ENCODE measurements around the gene CLEC5A. TPM values are rescaled to one million over a fixed set of nuclear protein-coding genes. Genes with fewer than 3 reads are reported as not detected.

Gene CLEC5A
- total and polyA plus RNA-seq, 2 experiments from 2014 or later = not detected

GRCh38 chr7:141952461-141952860 lies 5.7 kb upstream of the CLEC5A start:
- no peak for DNase-seq (ENCODE audit: low spot score)
- Histone ChIP-seq H2AFZ (no peak overlapping the region), H3K9me2 (replicated peaks; ENCODE audit: insufficient read depth) (no peaks in the 10 kb centered on the region), H3K27me3 (no peaks in the 10 kb centered on the region), H3K36me3 (replicated peaks; ENCODE audit: insufficient read depth, low read depth) (no peaks in the 10 kb centered on the region), H3K4me1 (ENCODE audit: insufficient read depth) (no peaks in the 10 kb centered on the region), H3K4me3 (no peak overlapping the region), H4K20me1 (ENCODE audit: insufficient read depth, poor library complexity, severe bottlenecking) (no peaks in the 10 kb centered on the region), H3K79me2 (no peaks in the 10 kb centered on the region), H3K4me2 (no peak overlapping the region), H3K9me3 (ENCODE audit: low read depth) (no peaks in the 10 kb centered on the region), H3K27ac (no peak overlapping the region)
- TF ChIP-seq EZH2 (IDR thresholded peaks at IDR 0.05; ENCODE audit: borderline replicate concordance) = no peak
- no peak for TF ChIP-seq EZH2phosphoT487 (IDR thresholded peaks at IDR 0.05; ENCODE audit: low read depth, severe bottlenecking, unreplicated experiment)
- TF ChIP-seq, protein P1, sequence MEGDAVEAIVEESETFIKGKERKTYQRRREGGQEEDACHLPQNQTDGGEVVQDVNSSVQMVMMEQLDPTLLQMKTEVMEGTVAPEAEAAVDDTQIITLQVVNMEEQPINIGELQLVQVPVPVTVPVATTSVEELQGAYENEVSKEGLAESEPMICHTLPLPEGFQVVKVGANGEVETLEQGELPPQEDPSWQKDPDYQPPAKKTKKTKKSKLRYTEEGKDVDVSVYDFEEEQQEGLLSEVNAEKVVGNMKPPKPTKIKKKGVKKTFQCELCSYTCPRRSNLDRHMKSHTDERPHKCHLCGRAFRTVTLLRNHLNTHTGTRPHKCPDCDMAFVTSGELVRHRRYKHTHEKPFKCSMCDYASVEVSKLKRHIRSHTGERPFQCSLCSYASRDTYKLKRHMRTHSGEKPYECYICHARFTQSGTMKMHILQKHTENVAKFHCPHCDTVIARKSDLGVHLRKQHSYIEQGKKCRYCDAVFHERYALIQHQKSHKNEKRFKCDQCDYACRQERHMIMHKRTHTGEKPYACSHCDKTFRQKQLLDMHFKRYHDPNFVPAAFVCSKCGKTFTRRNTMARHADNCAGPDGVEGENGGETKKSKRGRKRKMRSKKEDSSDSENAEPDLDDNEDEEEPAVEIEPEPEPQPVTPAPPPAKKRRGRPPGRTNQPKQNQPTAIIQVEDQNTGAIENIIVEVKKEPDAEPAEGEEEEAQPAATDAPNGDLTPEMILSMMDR (IDR thresholded peaks at IDR 0.05; ENCODE audit: poor library complexity) = no peak
- 93% methylated on average over 1 of the region's 1 CpG for WGBS (ENCODE audit: low lambda C conversion rate, missing lambda C conversion rate)

GRCh38 chr7:141950806-141951205 lies 4.0 kb upstream of the CLEC5A start:
- H3K9me2 ChIP-seq (replicated peaks; ENCODE audit: insufficient read depth) = no peaks in the 10 kb centered on the region
- H2AFZ ChIP-seq = no peak overlapping the region
- no peak overlapping the region for H3K27ac ChIP-seq
- WGBS (ENCODE audit: low lambda C conversion rate, missing lambda C conversion rate) = 100% methylated on average over 1 of the region's 1 CpG
- no peaks in the 10 kb centered on the region for H3K27me3 ChIP-seq
- no peak overlapping the region for H3K4me3 ChIP-seq
- H3K4me1 ChIP-seq (ENCODE audit: insufficient read depth) = no peaks in the 10 kb centered on the region
- H3K36me3 ChIP-seq (replicated peaks; ENCODE audit: insufficient read depth, low read depth) = no peaks in the 10 kb centered on the region
- H3K4me2 ChIP-seq = no peak overlapping the region
- TF ChIP-seq, protein P1 (IDR thresholded peaks at IDR 0.05; ENCODE audit: poor library complexity) = no peak
- TF ChIP-seq EZH2phosphoT487 (IDR thresholded peaks at IDR 0.05; ENCODE audit: low read depth, severe bottlenecking, unreplicated experiment) = no peak
- TF ChIP-seq EZH2 (IDR thresholded peaks at IDR 0.05; ENCODE audit: borderline replicate concordance) = no peak
- H3K9me3 ChIP-seq (ENCODE audit: low read depth) = no peaks in the 10 kb centered on the region
- H4K20me1 ChIP-seq (ENCODE audit: insufficient read depth, poor library complexity, severe bottlenecking) = no peaks in the 10 kb centered on the region
- no peak for DNase-seq (ENCODE audit: low spot score)
- H3K79me2 ChIP-seq = no peaks in the 10 kb centered on the region

DNA sequence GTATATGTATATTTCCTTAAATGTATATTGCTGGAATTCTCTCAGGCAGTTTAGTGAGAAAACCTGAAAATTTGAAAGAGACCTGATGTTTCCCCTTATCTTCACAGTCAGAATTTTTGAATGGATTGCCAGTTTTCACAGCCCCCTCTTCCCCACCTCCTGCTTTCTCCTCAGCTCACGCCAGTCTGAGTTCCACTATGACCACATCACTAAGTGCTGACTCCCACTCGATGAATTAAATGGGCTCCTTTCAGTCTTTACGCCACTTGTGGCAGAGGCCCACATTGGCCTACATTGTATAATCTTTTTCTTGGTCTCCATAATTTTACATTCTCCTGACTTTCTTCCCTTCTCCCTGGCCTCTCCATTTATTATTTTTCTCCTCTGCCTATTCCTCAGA lies 3.1 kb upstream of the CLEC5A start:
- Histone ChIP-seq H3K4me3 (no peak overlapping the region), H4K20me1 (ENCODE audit: insufficient read depth, poor library complexity, severe bottlenecking) (no peaks in the 10 kb centered on the region), H3K27me3 (no peaks in the 10 kb centered on the region), H3K36me3 (replicated peaks; ENCODE audit: insufficient read depth, low read depth) (no peaks in the 10 kb centered on the region), H3K79me2 (no peaks in the 10 kb centered on the region), H3K9me3 (ENCODE audit: low read depth) (no peaks in the 10 kb centered on the region), H3K9me2 (replicated peaks; ENCODE audit: insufficient read depth) (no peaks in the 10 kb centered on the region), H3K27ac (no peak overlapping the region), H3K4me1 (ENCODE audit: insufficient read depth) (no peaks in the 10 kb centered on the region), H3K4me2 (no peak overlapping the region), H2AFZ (no peak overlapping the region)
- no peak for TF ChIP-seq EZH2 (IDR thresholded peaks at IDR 0.05; ENCODE audit: borderline replicate concordance)
- TF ChIP-seq, protein P1 (IDR thresholded peaks at IDR 0.05; ENCODE audit: poor library complexity) = no peak
- TF ChIP-seq EZH2phosphoT487 (IDR thresholded peaks at IDR 0.05; ENCODE audit: low read depth, severe bottlenecking, unreplicated experiment) = no peak
- WGBS (ENCODE audit: low lambda C conversion rate, missing lambda C conversion rate) = 83% methylated on average over 3 of the region's 3 CpGs
- no peak for DNase-seq (ENCODE audit: low spot score)

- no peaks in the 10 kb centered on the region for H3K27me3 ChIP-seq
- no peak overlapping the region for H3K4me2 ChIP-seq
- no peaks in the 10 kb centered on the region for H3K36me3 ChIP-seq (replicated peaks; ENCODE audit: insufficient read depth, low read depth)
- H3K4me3 ChIP-seq = no peak overlapping the region
- no peak for DNase-seq (ENCODE audit: low spot score)
- H3K79me2 ChIP-seq = no peaks in the 10 kb centered on the region
- no peaks in the 10 kb centered on the region for H3K4me1 ChIP-seq (ENCODE audit: insufficient read depth)
- TF ChIP-seq EZH2 (IDR thresholded peaks at IDR 0.05; ENCODE audit: borderline replicate concordance) (no peak), EZH2phosphoT487 (IDR thresholded peaks at IDR 0.05; ENCODE audit: low read depth, severe bottlenecking, unreplicated experiment) (no peak)
- TF ChIP-seq, protein P1 (IDR thresholded peaks at IDR 0.05; ENCODE audit: poor library complexity) = no peak
- H4K20me1 ChIP-seq (ENCODE audit: insufficient read depth, poor library complexity, severe bottlenecking) = no peaks in the 10 kb centered on the region
- H2AFZ ChIP-seq = no peak overlapping the region
- no peak overlapping the region for H3K27ac ChIP-seq
- H3K9me2 ChIP-seq (replicated peaks; ENCODE audit: insufficient read depth) = no peaks in the 10 kb centered on the region
- no peaks in the 10 kb centered on the region for H3K9me3 ChIP-seq (ENCODE audit: low read depth)
- 81% methylated on average over 2 of the region's 2 CpGs for WGBS (ENCODE audit: low lambda C conversion rate, missing lambda C conversion rate)
Observed at GRCh38 chr7:141949451-141949850, 2.7 kb upstream of the CLEC5A start.
